ENCODE measurements around the gene PARN.

PARN gene

DNA sequence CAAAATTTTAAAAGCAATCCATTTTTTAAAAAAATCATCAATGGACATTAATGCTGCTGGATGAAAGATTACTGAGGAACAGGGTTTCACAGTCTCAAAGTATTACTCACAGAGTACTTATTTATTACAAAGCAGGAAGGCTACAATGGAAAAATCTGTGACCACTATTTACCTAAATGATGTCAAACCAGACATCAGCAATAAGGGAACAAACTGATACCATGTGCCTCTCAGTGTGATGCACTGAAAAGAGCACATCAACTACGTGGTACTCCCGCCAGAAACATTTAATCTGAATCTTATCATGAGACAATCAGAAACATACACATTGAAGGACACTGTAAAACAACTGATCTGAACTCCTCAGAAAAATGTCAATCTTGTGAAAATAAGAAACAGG is 124.2 kb downstream of the PARN start:
- TF ChIP-seq ELF4 (IDR thresholded peaks at IDR 0.05) (no peak), CTBP1 (IDR thresholded peaks at IDR 0.05; ENCODE audit: borderline replicate concordance) (no peak), HDGF (IDR thresholded peaks at IDR 0.05; ENCODE audit: borderline replicate concordance) (no peak), FOXK2 (IDR thresholded peaks at IDR 0.05) (no peak), FOXM1 (IDR thresholded peaks at IDR 0.05; ENCODE audit: borderline replicate concordance) (no peak), ZNF384 (IDR thresholded peaks at IDR 0.05) (no peak), ARNT (IDR thresholded peaks at IDR 0.05) (no peak), FOXA1 (IDR thresholded peaks at IDR 0.05) (no peak), BHLHE40 (IDR thresholded peaks at IDR 0.05; ENCODE audit: borderline replicate concordance) (no peak), SUZ12 (IDR thresholded peaks at IDR 0.05) (no peak), PKNOX1 (IDR thresholded peaks at IDR 0.05) (no peak), SP1 (IDR thresholded peaks at IDR 0.05) (no peak), LEF1 (IDR thresholded peaks at IDR 0.05; ENCODE audit: borderline replicate concordance) (no peak), NFRKB (IDR thresholded peaks at IDR 0.05) (no peak), TARDBP (IDR thresholded peaks at IDR 0.05) (no peak), L3MBTL2 (conservative IDR thresholded peaks at IDR 0.05) (no peak)

GRCh38 chr16:14502932-14503741 is 126.9 kb downstream of the PARN start:
- CTCF ChIA-PET = interaction anchor here (0.6 kb wide), 1 partner anchor 8 kb away, joined by 5 read pairs; no protein-coding TSS in a partner anchor
- POLR2A ChIA-PET = no interaction called here
- DNase-seq (ENCODE audit: extremely low spot score) = no peak
- TF ChIP-seq HDGF (IDR thresholded peaks at IDR 0.05; ENCODE audit: borderline replicate concordance) (no peak), SP1 (IDR thresholded peaks at IDR 0.05) (no peak), L3MBTL2 (conservative IDR thresholded peaks at IDR 0.05) (no peak), FOXK2 (IDR thresholded peaks at IDR 0.05) (no peak), CTBP1 (IDR thresholded peaks at IDR 0.05; ENCODE audit: borderline replicate concordance) (no peak), BHLHE40 (IDR thresholded peaks at IDR 0.05; ENCODE audit: borderline replicate concordance) (no peak), TARDBP (IDR thresholded peaks at IDR 0.05) (no peak), ELF4 (IDR thresholded peaks at IDR 0.05) (no peak), NFRKB (IDR thresholded peaks at IDR 0.05) (no peak), ZNF384 (IDR thresholded peaks at IDR 0.05) (no peak), FOXM1 (IDR thresholded peaks at IDR 0.05; ENCODE audit: borderline replicate concordance) (no peak), SUZ12 (IDR thresholded peaks at IDR 0.05) (no peak), ARNT (IDR thresholded peaks at IDR 0.05) (no peak), FOXA1 (IDR thresholded peaks at IDR 0.05) (no peak), LEF1 (IDR thresholded peaks at IDR 0.05; ENCODE audit: borderline replicate concordance) (no peak), PKNOX1 (IDR thresholded peaks at IDR 0.05) (no peak)

More for the DNA sequence above, 124.2 kb downstream of the PARN start:
- POLR2A ChIA-PET = no interaction called here
- CTCF ChIA-PET = no interaction called here
- DNase-seq (ENCODE audit: extremely low spot score) = no peak

GRCh38 chr16:14502256-14502875 is 127.7 kb downstream of the PARN start:
- ChIA-PET POLR2A (no interaction called here), CTCF (no interaction called here)
- TF ChIP-seq PKNOX1 (IDR thresholded peaks at IDR 0.05) (no peak), BHLHE40 (IDR thresholded peaks at IDR 0.05; ENCODE audit: borderline replicate concordance) (no peak), FOXK2 (IDR thresholded peaks at IDR 0.05) (no peak), SUZ12 (IDR thresholded peaks at IDR 0.05) (no peak), LEF1 (IDR thresholded peaks at IDR 0.05; ENCODE audit: borderline replicate concordance) (no peak), L3MBTL2 (conservative IDR thresholded peaks at IDR 0.05) (no peak), SP1 (IDR thresholded peaks at IDR 0.05) (no peak)
- DNase-seq (ENCODE audit: extremely low spot score) = no peak

DNA sequence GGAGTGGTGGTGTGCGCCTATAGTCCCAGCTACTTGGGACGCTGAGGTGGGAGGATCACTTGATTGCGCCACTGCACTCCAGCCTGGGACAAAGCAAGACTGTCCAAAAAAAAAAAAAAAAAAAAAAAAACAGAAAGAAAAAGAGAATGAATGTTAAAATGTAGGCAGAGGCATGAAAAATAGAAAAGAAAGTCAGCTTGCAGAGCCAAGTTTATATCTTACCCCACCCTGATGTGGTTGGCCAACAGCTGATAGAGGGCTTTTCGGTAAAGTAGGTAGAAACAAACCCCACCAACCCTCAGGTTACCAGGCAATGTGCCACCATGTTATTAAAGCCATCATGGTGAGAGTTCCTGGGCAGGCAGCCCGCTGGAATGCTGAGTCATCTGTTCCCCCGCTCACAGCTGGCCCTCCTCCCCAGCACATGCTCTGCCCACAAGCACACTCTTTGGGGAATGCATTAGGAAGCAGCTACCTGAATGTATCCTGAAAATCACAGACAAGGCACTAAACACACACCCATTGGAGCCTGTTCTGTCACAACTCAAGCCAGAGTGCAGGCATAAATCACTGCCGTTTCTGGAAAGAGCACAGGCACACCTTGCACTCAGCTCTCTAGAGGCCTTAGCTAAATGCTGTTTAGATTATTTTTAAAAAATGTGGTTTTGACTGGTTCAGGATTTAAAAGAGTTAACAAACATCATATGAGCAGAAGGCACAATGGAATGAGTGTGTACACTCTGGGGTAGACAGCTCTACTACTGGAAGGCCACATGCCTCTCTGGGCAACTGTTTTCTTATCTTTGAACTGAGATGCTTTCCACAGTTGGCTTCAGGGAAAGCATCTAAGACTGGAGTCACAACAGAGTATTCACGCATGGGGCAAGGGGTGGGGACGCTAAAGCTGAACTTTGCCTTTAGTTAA is 128.5 kb downstream of the PARN start:
- ChIA-PET CTCF (interaction anchor here (0.6 kb wide), 1 partner anchor 13 kb away, joined by 3 read pairs; no protein-coding TSS in a partner anchor), POLR2A (no interaction called here)
- DNase-seq (ENCODE audit: extremely low spot score) = peak; percentile 38
- peak; percentile 62 for TF ChIP-seq ZNF384 (IDR thresholded peaks at IDR 0.05)
- TF ChIP-seq ELF4 (IDR thresholded peaks at IDR 0.05) = no peak
- TF ChIP-seq HDGF (IDR thresholded peaks at IDR 0.05; ENCODE audit: borderline replicate concordance) = no peak
- no peak for TF ChIP-seq TARDBP (IDR thresholded peaks at IDR 0.05)
- no peak for TF ChIP-seq FOXA1 (IDR thresholded peaks at IDR 0.05)
- no peak for TF ChIP-seq FOXM1 (IDR thresholded peaks at IDR 0.05; ENCODE audit: borderline replicate concordance)
- no peak for TF ChIP-seq NFRKB (IDR thresholded peaks at IDR 0.05)
- TF ChIP-seq SUZ12 (IDR thresholded peaks at IDR 0.05) = no peak
- no peak for TF ChIP-seq L3MBTL2 (conservative IDR thresholded peaks at IDR 0.05)
- TF ChIP-seq LEF1 (IDR thresholded peaks at IDR 0.05; ENCODE audit: borderline replicate concordance) = no peak
- 0 out of 2 replicates have a peak, but pooled peaks have one; percentile 14 for TF ChIP-seq PKNOX1 (IDR thresholded peaks at IDR 0.05)
- TF ChIP-seq BHLHE40 (IDR thresholded peaks at IDR 0.05; ENCODE audit: borderline replicate concordance) = no peak
- no peak for TF ChIP-seq CTBP1 (IDR thresholded peaks at IDR 0.05; ENCODE audit: borderline replicate concordance)
- no peak for TF ChIP-seq FOXK2 (IDR thresholded peaks at IDR 0.05)
- no peak for TF ChIP-seq SP1 (IDR thresholded peaks at IDR 0.05)

Measured in HEK293T (cell line).